KBM-7 (cell line): Measurements from ENCODE around the gene SHLD2.
"Not testable (repeated sequence)": the region's sequence is repeated elsewhere in the genome, so short reads cannot be mapped to it uniquely, and the experiment has no call there.

ENCODE experiments used
- DNase-seq: peaks from one replicate; pipeline ENCODE4 v3.0.0-alpha.2; 2015
- in situ Hi-C: fragments of 300-500 bp; cut with MboI; formaldehyde crosslinking; loops from 2 replicates; pipeline ENCODE4 v1.14.3; 2020; ENCODE audit warnings: low sequenced_read_pairs, low pct_unique_long_range_greater_than_20kb, mixed read lengths

SHLD2 gene

GRCh38 chr10:87133936-87134335 is 38.9 kb downstream of the SHLD2 start:
- DNase-seq: peak; percentile 50
- in situ Hi-C loops: not testable (repeated sequence)

- in situ Hi-C loops, DNase-seq: not testable (repeated sequence)
Measured at GRCh38 chr10:87134440-87134839, 39.4 kb downstream of the SHLD2 start.

GRCh38 chr10:87137478-87137877 is 42.5 kb downstream of the SHLD2 start:
- in situ Hi-C loops, DNase-seq: not testable (repeated sequence)

GRCh38 chr10:87142230-87143108 is 47.5 kb downstream of the SHLD2 start:
- in situ Hi-C loops: not testable (repeated sequence)

GRCh38 chr10:87143109-87143418 is 48.1 kb downstream of the SHLD2 start:
- in situ Hi-C loops: not testable (repeated sequence)

More at GRCh38 chr10:87142230-87143108, 47.5 kb downstream of the SHLD2 start:
- DNase-seq: not testable (repeated sequence)

GRCh38 chr10:87145598-87145997 is 50.6 kb downstream of the SHLD2 start:
- in situ Hi-C loops, DNase-seq: not testable (repeated sequence)

More at GRCh38 chr10:87143109-87143418, 48.1 kb downstream of the SHLD2 start:
- DNase-seq: not testable (repeated sequence)

GRCh38 chr10:87149020-87149609 is 54.1 kb downstream of the SHLD2 start:
- DNase-seq, in situ Hi-C loops: not testable (repeated sequence)

GRCh38 chr10:87151516-87151915 is 56.5 kb downstream of the SHLD2 start:
- in situ Hi-C loops: not testable (repeated sequence)

GRCh38 chr10:87156841-87157240 is 61.8 kb downstream of the SHLD2 start:
- DNase-seq, in situ Hi-C loops: not testable (repeated sequence)

More at GRCh38 chr10:87151516-87151915, 56.5 kb downstream of the SHLD2 start:
- DNase-seq: not testable (repeated sequence)

- DNase-seq, in situ Hi-C loops: not testable (repeated sequence)
Measured at GRCh38 chr10:87157821-87158220, 62.8 kb downstream of the SHLD2 start.

- in situ Hi-C loops, DNase-seq: not testable (repeated sequence)
Measured at GRCh38 chr10:87162703-87163293, 67.8 kb downstream of the SHLD2 start.

GRCh38 chr10:87163414-87163813 is 68.4 kb downstream of the SHLD2 start:
- in situ Hi-C loops, DNase-seq: not testable (repeated sequence)

GRCh38 chr10:87169857-87170256 is 74.9 kb downstream of the SHLD2 start:
- in situ Hi-C loops, DNase-seq: not testable (repeated sequence)

GRCh38 chr10:87170705-87171104 is 75.7 kb downstream of the SHLD2 start:
- in situ Hi-C loops, DNase-seq: not testable (repeated sequence)

- in situ Hi-C loops, DNase-seq: not testable (repeated sequence)
Measured at GRCh38 chr10:87171670-87172069, 76.7 kb downstream of the SHLD2 start.

- in situ Hi-C loops, DNase-seq: not testable (repeated sequence)
Measured at GRCh38 chr10:87172178-87172577, 77.2 kb downstream of the SHLD2 start.

- DNase-seq, in situ Hi-C loops: not testable (repeated sequence)
Measured at GRCh38 chr10:87177587-87177986, 82.6 kb downstream of the SHLD2 start.

GRCh38 chr10:87184421-87184820 is 89.4 kb downstream of the SHLD2 start:
- DNase-seq: peak; percentile 15
- in situ Hi-C loops: not testable (repeated sequence)

GRCh38 chr10:87186016-87186415 is 91.0 kb downstream of the SHLD2 start:
- in situ Hi-C loops: not testable (repeated sequence)
- peak; percentile 35 for DNase-seq

GRCh38 chr10:87187573-87187972 is 92.6 kb downstream of the SHLD2 start:
- in situ Hi-C loops: not testable (repeated sequence)

More at GRCh38 chr10:87187573-87187972, 92.6 kb downstream of the SHLD2 start:
- DNase-seq: not testable (repeated sequence)
